ENCODE results near the gene PLA2G4D.

PLA2G4D gene

GRCh38 chr15:42071717-42072116, 22.6 kb downstream of the PLA2G4D start:
- DNase-seq (ENCODE audit: low spot score): no peak

- DNase-seq (ENCODE audit: low spot score): no peak
Observed at GRCh38 chr15:42070976-42071350, 23.4 kb downstream of the PLA2G4D start.

- no peak for DNase-seq (ENCODE audit: low spot score)
Observed at GRCh38 chr15:42070279-42070975, 23.9 kb downstream of the PLA2G4D start.

- DNase-seq (ENCODE audit: low spot score): no peak
Observed at GRCh38 chr15:42069496-42070278, 24.7 kb downstream of the PLA2G4D start.

GRCh38 chr15:42069025-42069424, 25.3 kb downstream of the PLA2G4D start:
- DNase-seq (ENCODE audit: low spot score): no peak

GRCh38 chr15:42068601-42069000, 25.8 kb downstream of the PLA2G4D start:
- no peak for DNase-seq (ENCODE audit: low spot score)

- DNase-seq (ENCODE audit: low spot score): no peak
Observed at GRCh38 chr15:42066764-42067415, 27.5 kb downstream of the PLA2G4D start.

- DNase-seq (ENCODE audit: low spot score): no peak
Observed at GRCh38 chr15:42065468-42065867, 28.9 kb downstream of the PLA2G4D start.

GRCh38 chr15:42065033-42065432, 29.3 kb downstream of the PLA2G4D start:
- no peak for DNase-seq (ENCODE audit: low spot score)

GRCh38 chr15:42064271-42064670, 30.1 kb downstream of the PLA2G4D start:
- no peak for DNase-seq (ENCODE audit: low spot score)

- DNase-seq (ENCODE audit: low spot score): no peak
Observed at GRCh38 chr15:42063122-42063848, 31.1 kb downstream of the PLA2G4D start.

- DNase-seq (ENCODE audit: low spot score): no peak
Observed at GRCh38 chr15:42062284-42062806, 32.0 kb downstream of the PLA2G4D start.

- DNase-seq (ENCODE audit: low spot score): no peak
Observed at GRCh38 chr15:42060797-42061196, 33.6 kb downstream of the PLA2G4D start.

- no peak for DNase-seq (ENCODE audit: low spot score)
Observed at GRCh38 chr15:42060477-42060763, 33.9 kb downstream of the PLA2G4D start.

- DNase-seq (ENCODE audit: low spot score): peak; percentile 76
Observed at GRCh38 chr15:42059661-42060476, 34.5 kb downstream of the PLA2G4D start.

- no peak for DNase-seq (ENCODE audit: low spot score)
Observed at GRCh38 chr15:42058791-42059190, 35.6 kb downstream of the PLA2G4D start.

- no peak for DNase-seq (ENCODE audit: low spot score)
Observed at GRCh38 chr15:42057799-42058646, 36.3 kb downstream of the PLA2G4D start.

GRCh38 chr15:42056934-42057798, 37.2 kb downstream of the PLA2G4D start:
- peak; percentile 53 for DNase-seq (ENCODE audit: low spot score)

- DNase-seq (ENCODE audit: low spot score): no peak
Observed at GRCh38 chr15:42053914-42054313, 40.4 kb downstream of the PLA2G4D start.

- no peak for DNase-seq (ENCODE audit: low spot score)
Observed at GRCh38 chr15:42053010-42053409, 41.4 kb downstream of the PLA2G4D start.
